WTC11 (cell line): ENCODE measurements around the gene NFAM1. TPM values are rescaled to one million over a fixed set of nuclear protein-coding genes. Genes with fewer than 3 reads are reported as not detected.

Experiments used
- ATAC-seq: fragments of 200-7000 bp; cut with Tn5 transposase; 2 replicates; pipeline ENCODE4 v1.10.0; 2021; ENCODE audit warnings: mild to moderate bottlenecking, moderate library complexity
- CTCF ChIA-PET: fragments of 300-600 bp; sonication (Branson Sonifier 250); formaldehyde crosslinking; loops from one replicate; lab custom pipeline; 2021; ENCODE audit warnings: antibody characterized with exemption; lab: Charles Lee
- POLR2A ChIA-PET: fragments of 350-600 bp; sonication (Branson Sonifier 250); formaldehyde crosslinking; loops from one replicate; lab custom pipeline; 2021; ENCODE audit warnings: antibody characterized with exemption; lab: Charles Lee
- DNase-seq: peaks from one replicate; pipeline ENCODE4 v3.0.0; 2021; ENCODE audit warnings: low spot score
- H3K27ac Mint-ChIP-seq: 2 replicates; pipeline ENCODE4 v1.8.0; 2021; ENCODE audit warnings: mixed read lengths
- H3K27me3 Mint-ChIP-seq: 2 replicates; pipeline ENCODE4 v1.8.0; 2021; ENCODE audit warnings: low read depth, mild to moderate bottlenecking, moderate library complexity, mixed read lengths
- H3K36me3 Mint-ChIP-seq: 2 replicates; pipeline ENCODE4 v1.8.0; 2021; ENCODE audit warnings: mixed read lengths
- H3K4me1 Mint-ChIP-seq: 2 replicates; pipeline ENCODE4 v1.8.0; 2022; ENCODE audit warnings: mixed read lengths
- H3K4me3 Mint-ChIP-seq: 2 replicates; pipeline ENCODE4 v1.8.0; 2021; ENCODE audit warnings: mild to moderate bottlenecking, moderate library complexity, mixed read lengths
- H3K9me3 Mint-ChIP-seq: 2 replicates; pipeline ENCODE4 v1.8.0; 2021; ENCODE audit warnings: mixed read lengths
- ELF4 ChIP-seq: sonication (generic); formaldehyde crosslinking; IDR thresholded peaks from 2 replicates; pipeline ENCODE4 v1.8.1; 2022; ENCODE audit warnings: low read depth, mild to moderate bottlenecking, moderate library complexity, missing genetic modification reagents
- HMGXB4 ChIP-seq: sonication (generic); formaldehyde crosslinking; IDR thresholded peaks from 2 replicates; pipeline ENCODE4 v1.8.1; 2023; ENCODE audit warnings: mild to moderate bottlenecking, moderate library complexity, missing genetic modification reagents
- IRF1 ChIP-seq: sonication (generic); formaldehyde crosslinking; IDR thresholded peaks from 2 replicates; pipeline ENCODE4 v1.8.0; 2023; ENCODE audit warnings: missing genetic modification reagents
- NR1H2 ChIP-seq: sonication (generic); formaldehyde crosslinking; IDR thresholded peaks from 2 replicates; pipeline ENCODE4 v1.9.0; 2021; ENCODE audit warnings: mild to moderate bottlenecking, moderate library complexity, missing genetic modification reagents
- NR2C2 ChIP-seq: sonication (generic); formaldehyde crosslinking; IDR thresholded peaks from 2 replicates; pipeline ENCODE4 v1.8.0; 2022; ENCODE audit warnings: mild to moderate bottlenecking, missing genetic modification reagents
- RELA ChIP-seq: sonication (generic); formaldehyde crosslinking; IDR thresholded peaks from 2 replicates; pipeline ENCODE4 v1.8.1; 2022; ENCODE audit warnings: missing genetic modification reagents, mild to moderate bottlenecking, borderline replicate concordance
- SMAD4 ChIP-seq: sonication (generic); formaldehyde crosslinking; IDR thresholded peaks from 2 replicates; pipeline ENCODE4 v1.8.0; 2022; ENCODE audit warnings: mild to moderate bottlenecking, missing genetic modification reagents
- SP1 ChIP-seq: sonication (generic); formaldehyde crosslinking; conservative IDR thresholded peaks from 2 replicates; pipeline ENCODE4 v1.8.1; 2022; ENCODE audit warnings: missing genetic modification reagents
- TCF7 ChIP-seq: sonication (generic); formaldehyde crosslinking; IDR thresholded peaks from 2 replicates; pipeline ENCODE4 v1.8.0; 2022; ENCODE audit warnings: mild to moderate bottlenecking, low read depth, missing genetic modification reagents, moderate library complexity
- TEAD4 ChIP-seq: sonication (generic); formaldehyde crosslinking; IDR thresholded peaks from 2 replicates; pipeline ENCODE4 v1.8.0; 2022; ENCODE audit warnings: mild to moderate bottlenecking, missing genetic modification reagents
- TP53 ChIP-seq: sonication (generic); formaldehyde crosslinking; IDR thresholded peaks from 2 replicates; pipeline ENCODE4 v1.8.1; 2023; ENCODE audit warnings: mild to moderate bottlenecking, missing genetic modification reagents
- ZBTB21 ChIP-seq: sonication (generic); formaldehyde crosslinking; IDR thresholded peaks from 2 replicates; pipeline ENCODE4 v1.8.1; 2023; ENCODE audit warnings: mild to moderate bottlenecking, missing genetic modification reagents, borderline replicate concordance
- ZMAT4 ChIP-seq: fragments of 250-450 bp; sonication (Bioruptor Pico); IDR thresholded peaks from 2 replicates; pipeline ENCODE4 v1.9.0; 2021; ENCODE audit warnings: mild to moderate bottlenecking
- ZNF219 ChIP-seq: sonication (generic); formaldehyde crosslinking; IDR thresholded peaks from 2 replicates; pipeline ENCODE4 v1.8.0; 2023; ENCODE audit warnings: missing genetic modification reagents, mild to moderate bottlenecking, borderline replicate concordance
- ZNF232 ChIP-seq: sonication (generic); formaldehyde crosslinking; IDR thresholded peaks from 2 replicates; pipeline ENCODE4 v1.8.0; 2022; ENCODE audit warnings: mild to moderate bottlenecking, missing genetic modification reagents
- ZNF416 ChIP-seq: fragments of 250-450 bp; sonication (Bioruptor Pico); IDR thresholded peaks from 2 replicates; pipeline ENCODE4 v1.9.0; 2021; ENCODE audit warnings: mild to moderate bottlenecking, inconsistent platforms
- ZNF512 ChIP-seq: sonication (generic); formaldehyde crosslinking; IDR thresholded peaks from 2 replicates; pipeline ENCODE4 v1.8.1; 2022; ENCODE audit warnings: missing genetic modification reagents, borderline replicate concordance
- total RNA-seq: library from RNA; stranded (reverse); gene quantifications from 3 replicates; pipeline ENCODE4 v1.2.3, GENCODE V29; 2021
- TF ChIP-seq, protein P1 (sequence below): sonication (generic); formaldehyde crosslinking; conservative IDR thresholded peaks from 2 replicates; pipeline ENCODE4 v1.8.1; 2023; ENCODE audit warnings: mild to moderate bottlenecking, low read depth, missing genetic modification reagents, moderate library complexity
- TF ChIP-seq, protein P2 (sequence below): fragments of 250-450 bp; sonication (Bioruptor Pico); IDR thresholded peaks from 2 replicates; pipeline ENCODE4 v1.9.0; 2021; ENCODE audit warnings: mild to moderate bottlenecking
- TF ChIP-seq, protein P3 (sequence below): fragments of 250-450 bp; sonication (Bioruptor Pico); IDR thresholded peaks from 2 replicates; pipeline ENCODE4 v1.9.0; 2021; ENCODE audit warnings: moderate library complexity, mild to moderate bottlenecking, inconsistent platforms, borderline replicate concordance
- TF ChIP-seq, protein P4 (sequence below): sonication (generic); formaldehyde crosslinking; IDR thresholded peaks from 2 replicates; pipeline ENCODE4 v1.8.1; 2023; ENCODE audit warnings: mild to moderate bottlenecking, missing genetic modification reagents
- TF ChIP-seq, protein P5 (sequence below): sonication (generic); formaldehyde crosslinking; IDR thresholded peaks from 2 replicates; pipeline ENCODE4 v1.8.0; 2022; ENCODE audit warnings: mild to moderate bottlenecking, missing genetic modification reagents

Gene NFAM1
- total RNA-seq, 1 experiment from 2014 or later = 1.6 TPM

GRCh38 chr22:42459287-42460063, 27.3 kb upstream of the NFAM1 start (continued):
- no peak for TF ChIP-seq ZNF512
- no peak for TF ChIP-seq ZNF219
- TF ChIP-seq SP1 (CRISPR knock-in tag) = no peak
- no peak for TF ChIP-seq ZMAT4
- no peak for TF ChIP-seq IRF1 (CRISPR knock-in tag)
- TF ChIP-seq SMAD4 = no peak
- TF ChIP-seq, protein P1, sequence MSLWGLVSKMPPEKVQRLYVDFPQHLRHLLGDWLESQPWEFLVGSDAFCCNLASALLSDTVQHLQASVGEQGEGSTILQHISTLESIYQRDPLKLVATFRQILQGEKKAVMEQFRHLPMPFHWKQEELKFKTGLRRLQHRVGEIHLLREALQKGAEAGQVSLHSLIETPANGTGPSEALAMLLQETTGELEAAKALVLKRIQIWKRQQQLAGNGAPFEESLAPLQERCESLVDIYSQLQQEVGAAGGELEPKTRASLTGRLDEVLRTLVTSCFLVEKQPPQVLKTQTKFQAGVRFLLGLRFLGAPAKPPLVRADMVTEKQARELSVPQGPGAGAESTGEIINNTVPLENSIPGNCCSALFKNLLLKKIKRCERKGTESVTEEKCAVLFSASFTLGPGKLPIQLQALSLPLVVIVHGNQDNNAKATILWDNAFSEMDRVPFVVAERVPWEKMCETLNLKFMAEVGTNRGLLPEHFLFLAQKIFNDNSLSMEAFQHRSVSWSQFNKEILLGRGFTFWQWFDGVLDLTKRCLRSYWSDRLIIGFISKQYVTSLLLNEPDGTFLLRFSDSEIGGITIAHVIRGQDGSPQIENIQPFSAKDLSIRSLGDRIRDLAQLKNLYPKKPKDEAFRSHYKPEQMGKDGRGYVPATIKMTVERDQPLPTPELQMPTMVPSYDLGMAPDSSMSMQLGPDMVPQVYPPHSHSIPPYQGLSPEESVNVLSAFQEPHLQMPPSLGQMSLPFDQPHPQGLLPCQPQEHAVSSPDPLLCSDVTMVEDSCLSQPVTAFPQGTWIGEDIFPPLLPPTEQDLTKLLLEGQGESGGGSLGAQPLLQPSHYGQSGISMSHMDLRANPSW = no peak
- TF ChIP-seq, protein P2, sequence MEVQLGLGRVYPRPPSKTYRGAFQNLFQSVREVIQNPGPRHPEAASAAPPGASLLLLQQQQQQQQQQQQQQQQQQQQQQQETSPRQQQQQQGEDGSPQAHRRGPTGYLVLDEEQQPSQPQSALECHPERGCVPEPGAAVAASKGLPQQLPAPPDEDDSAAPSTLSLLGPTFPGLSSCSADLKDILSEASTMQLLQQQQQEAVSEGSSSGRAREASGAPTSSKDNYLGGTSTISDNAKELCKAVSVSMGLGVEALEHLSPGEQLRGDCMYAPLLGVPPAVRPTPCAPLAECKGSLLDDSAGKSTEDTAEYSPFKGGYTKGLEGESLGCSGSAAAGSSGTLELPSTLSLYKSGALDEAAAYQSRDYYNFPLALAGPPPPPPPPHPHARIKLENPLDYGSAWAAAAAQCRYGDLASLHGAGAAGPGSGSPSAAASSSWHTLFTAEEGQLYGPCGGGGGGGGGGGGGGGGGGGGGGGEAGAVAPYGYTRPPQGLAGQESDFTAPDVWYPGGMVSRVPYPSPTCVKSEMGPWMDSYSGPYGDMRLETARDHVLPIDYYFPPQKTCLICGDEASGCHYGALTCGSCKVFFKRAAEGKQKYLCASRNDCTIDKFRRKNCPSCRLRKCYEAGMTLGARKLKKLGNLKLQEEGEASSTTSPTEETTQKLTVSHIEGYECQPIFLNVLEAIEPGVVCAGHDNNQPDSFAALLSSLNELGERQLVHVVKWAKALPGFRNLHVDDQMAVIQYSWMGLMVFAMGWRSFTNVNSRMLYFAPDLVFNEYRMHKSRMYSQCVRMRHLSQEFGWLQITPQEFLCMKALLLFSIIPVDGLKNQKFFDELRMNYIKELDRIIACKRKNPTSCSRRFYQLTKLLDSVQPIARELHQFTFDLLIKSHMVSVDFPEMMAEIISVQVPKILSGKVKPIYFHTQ (CRISPR knock-in tag) = no peak
- TF ChIP-seq TP53 (CRISPR knock-in tag) = no peak
- TF ChIP-seq TCF7 (CRISPR knock-in tag) = no peak

DNA sequence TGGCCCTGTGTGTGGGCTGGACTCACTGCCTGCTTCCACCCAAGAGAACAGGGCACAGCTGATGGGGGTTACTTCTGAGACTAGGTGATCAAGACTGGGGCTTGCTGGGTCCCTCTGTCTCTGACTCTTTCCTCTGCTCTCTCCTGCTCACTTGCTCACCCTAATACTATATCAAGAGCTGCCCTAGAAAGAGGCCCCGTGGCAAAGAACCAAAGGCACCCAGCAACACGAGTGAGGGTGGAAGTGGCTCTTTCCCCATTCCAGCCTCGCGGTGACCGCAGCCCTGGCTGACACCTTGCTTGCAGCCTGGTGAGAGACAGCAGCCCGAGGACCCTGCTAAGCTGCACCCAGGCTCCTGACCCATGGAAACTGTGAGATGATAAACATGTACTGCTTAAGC, 20.7 kb upstream of the NFAM1 start:
- Mint-ChIP-seq H3K27ac (no peak overlapping the region), H3K36me3 (no peaks in the 10 kb centered on the region), H3K9me3 (no peaks in the 10 kb centered on the region), H3K27me3 (peaks cover 13% of the 10 kb centered on the region), H3K4me3 (no peak overlapping the region), H3K4me1 (no peaks in the 10 kb centered on the region)
- POLR2A ChIA-PET = no interaction called here
- CTCF ChIA-PET = interaction anchor here (1.1 to 3.4 kb wide), 2 partner anchors 9 to 21 kb away, joined by 5 to 10 read pairs; no protein-coding TSS in a partner anchor
- no peak for DNase-seq
- no peak for ATAC-seq
- TF ChIP-seq SMAD4 = no peak
- no peak for TF ChIP-seq ZBTB21 (CRISPR knock-in tag)
- TF ChIP-seq NR1H2 (CRISPR knock-in tag) = no peak
- no peak for TF ChIP-seq ZNF232 (CRISPR knock-in tag)
- no peak for TF ChIP-seq ZMAT4
- no peak for TF ChIP-seq ELF4
- TF ChIP-seq, protein P3, sequence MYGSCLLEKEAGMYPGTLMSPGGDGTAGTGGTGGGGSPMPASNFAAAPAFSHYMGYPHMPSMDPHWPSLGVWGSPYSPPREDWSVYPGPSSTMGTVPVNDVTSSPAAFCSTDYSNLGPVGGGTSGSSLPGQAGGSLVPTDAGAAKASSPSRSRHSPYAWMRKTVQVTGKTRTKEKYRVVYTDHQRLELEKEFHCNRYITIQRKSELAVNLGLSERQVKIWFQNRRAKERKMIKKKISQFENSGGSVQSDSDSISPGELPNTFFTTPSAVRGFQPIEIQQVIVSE (CRISPR knock-in tag) = no peak
- TF ChIP-seq, protein P4, sequence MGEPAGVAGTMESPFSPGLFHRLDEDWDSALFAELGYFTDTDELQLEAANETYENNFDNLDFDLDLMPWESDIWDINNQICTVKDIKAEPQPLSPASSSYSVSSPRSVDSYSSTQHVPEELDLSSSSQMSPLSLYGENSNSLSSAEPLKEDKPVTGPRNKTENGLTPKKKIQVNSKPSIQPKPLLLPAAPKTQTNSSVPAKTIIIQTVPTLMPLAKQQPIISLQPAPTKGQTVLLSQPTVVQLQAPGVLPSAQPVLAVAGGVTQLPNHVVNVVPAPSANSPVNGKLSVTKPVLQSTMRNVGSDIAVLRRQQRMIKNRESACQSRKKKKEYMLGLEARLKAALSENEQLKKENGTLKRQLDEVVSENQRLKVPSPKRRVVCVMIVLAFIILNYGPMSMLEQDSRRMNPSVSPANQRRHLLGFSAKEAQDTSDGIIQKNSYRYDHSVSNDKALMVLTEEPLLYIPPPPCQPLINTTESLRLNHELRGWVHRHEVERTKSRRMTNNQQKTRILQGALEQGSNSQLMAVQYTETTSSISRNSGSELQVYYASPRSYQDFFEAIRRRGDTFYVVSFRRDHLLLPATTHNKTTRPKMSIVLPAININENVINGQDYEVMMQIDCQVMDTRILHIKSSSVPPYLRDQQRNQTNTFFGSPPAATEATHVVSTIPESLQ (CRISPR knock-in tag) = no peak
- no peak for TF ChIP-seq TEAD4
- TF ChIP-seq NR2C2 (CRISPR knock-in tag) = no peak
- TF ChIP-seq, protein P5, sequence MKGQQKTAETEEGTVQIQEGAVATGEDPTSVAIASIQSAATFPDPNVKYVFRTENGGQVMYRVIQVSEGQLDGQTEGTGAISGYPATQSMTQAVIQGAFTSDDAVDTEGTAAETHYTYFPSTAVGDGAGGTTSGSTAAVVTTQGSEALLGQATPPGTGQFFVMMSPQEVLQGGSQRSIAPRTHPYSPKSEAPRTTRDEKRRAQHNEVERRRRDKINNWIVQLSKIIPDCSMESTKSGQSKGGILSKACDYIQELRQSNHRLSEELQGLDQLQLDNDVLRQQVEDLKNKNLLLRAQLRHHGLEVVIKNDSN (CRISPR knock-in tag) = no peak
- TF ChIP-seq RELA (CRISPR knock-in tag) = no peak
- no peak for TF ChIP-seq ZNF416
- TF ChIP-seq HMGXB4 (CRISPR knock-in tag) = no peak
